HepG2 (cell line): ENCODE results near the gene IYD. TPM values are rescaled to one million over a fixed set of nuclear protein-coding genes. Genes with fewer than 3 reads are reported as not detected.

ENCODE experiments used
- ATF2 ChIP-seq: sonication (generic); formaldehyde crosslinking; IDR thresholded peaks from 2 replicates; pipeline ENCODE4 v1.4.0; 2020; ENCODE audit warnings: missing genetic modification reagents
- BHLHE40 ChIP-seq: IDR thresholded peaks from 2 replicates; pipeline ENCODE4 v1.6.1; 2011; ENCODE audit warnings: low read length, improper control_type of control experiment
- CENPT ChIP-seq: sonication (generic); formaldehyde crosslinking; IDR thresholded peaks from 2 replicates; pipeline ENCODE4 v1.8.0; 2022; ENCODE audit warnings: low read depth, mild to moderate bottlenecking, moderate library complexity, missing genetic modification reagents
- DMAP1 ChIP-seq: IDR thresholded peaks from 2 replicates; pipeline ENCODE4 v1.6.1; 2016
- GATA4 ChIP-seq: sonication (generic); IDR thresholded peaks from 2 replicates; pipeline ENCODE4 v1.6.1; 2016; ENCODE audit warnings: antibody characterized with exemption, low read depth, borderline replicate concordance
- HNF4A ChIP-seq: sonication (generic); formaldehyde crosslinking; IDR thresholded peaks from 2 replicates; pipeline ENCODE4 v1.4.0; 2020; ENCODE audit warnings: missing genetic modification reagents
- HOXA9 ChIP-seq: sonication (generic); formaldehyde crosslinking; IDR thresholded peaks from 2 replicates; pipeline ENCODE4 v1.8.1; 2022; ENCODE audit warnings: missing genetic modification reagents, mild to moderate bottlenecking, moderate library complexity, borderline replicate concordance
- KAT8 ChIP-seq: IDR thresholded peaks from 2 replicates; pipeline ENCODE4 v1.6.1; 2016; ENCODE audit warnings: missing genetic modification reagents, missing compliant biosample characterization
- KLF6 ChIP-seq: IDR thresholded peaks from 2 replicates; pipeline ENCODE4 v1.8.0; 2016; ENCODE audit warnings: missing biosample characterization, missing genetic modification reagents
- MED1 ChIP-seq: sonication (generic); formaldehyde crosslinking; IDR thresholded peaks from 2 replicates; pipeline ENCODE4 v1.4.0; 2020; ENCODE audit warnings: missing genetic modification reagents
- MIER3 ChIP-seq: IDR thresholded peaks from 2 replicates; pipeline ENCODE4 v1.6.1; 2016; ENCODE audit warnings: missing compliant biosample characterization, borderline replicate concordance
- MLXIP ChIP-seq: sonication (generic); formaldehyde crosslinking; IDR thresholded peaks from 2 replicates; pipeline ENCODE4 v1.9.0; 2021; ENCODE audit warnings: missing genetic modification reagents, borderline replicate concordance
- NFKBIZ ChIP-seq: IDR thresholded peaks from 2 replicates; pipeline ENCODE4 v1.6.1; 2018; ENCODE audit warnings: missing genetic modification reagents, missing compliant biosample characterization
- RNF2 ChIP-seq: fragments of 450-650 bp; conservative IDR thresholded peaks from 2 replicates; pipeline ENCODE4 v1.6.1; 2016; ENCODE audit warnings: low read depth
- SNAPC2 ChIP-seq: sonication (generic); formaldehyde crosslinking; IDR thresholded peaks from 2 replicates; pipeline ENCODE4 v1.8.1; 2022; ENCODE audit warnings: mild to moderate bottlenecking, missing genetic modification reagents
- SPEN ChIP-seq: sonication (generic); formaldehyde crosslinking; IDR thresholded peaks from 2 replicates; pipeline ENCODE4 v1.5.1; 2020; ENCODE audit warnings: low read depth, mild to moderate bottlenecking, missing genetic modification reagents
- XBP1 ChIP-seq: sonication (generic); formaldehyde crosslinking; IDR thresholded peaks from 2 replicates; pipeline ENCODE4 v1.5.0; 2020; ENCODE audit warnings: missing genetic modification reagents
- YY1 ChIP-seq: IDR thresholded peaks from 2 replicates; pipeline ENCODE4 v1.6.1; 2011; ENCODE audit warnings: low read length, low read depth, moderate library complexity, mild to moderate bottlenecking; ENCODE audit not compliant: insufficient read depth, insufficient replicate concordance
- ZNF317 ChIP-seq: sonication (generic); formaldehyde crosslinking; IDR thresholded peaks from 2 replicates; pipeline ENCODE4 v1.5.0; 2020; ENCODE audit warnings: mild to moderate bottlenecking, missing genetic modification reagents
- ZNF572 ChIP-seq: sonication (generic); formaldehyde crosslinking; IDR thresholded peaks from 2 replicates; pipeline ENCODE4 v1.5.1; 2020; ENCODE audit warnings: mild to moderate bottlenecking, missing genetic modification reagents
- ZNF672 ChIP-seq: sonication (generic); formaldehyde crosslinking; IDR thresholded peaks from 2 replicates; pipeline ENCODE4 v1.8.1; 2022; ENCODE audit warnings: missing genetic modification reagents
- polyA plus RNA-seq, 8 experiments: library from polyadenylated mRNA; depleted of rRNA in 3 of 8; stranded (reverse) in 7 of 8; unstranded in 1 of 8; fragments of >200 nt; fragmentation: Illumina TruSeq in 4 of 8; extraction: Trizol in 4 of 8; gene quantifications; 2 replicates each; pipeline versions ENCODE4 v1.2.1 to v1.2.3, GENCODE V29; 2011 to 2016; ENCODE audit warnings: low read depth in 4 of 8, missing spikeins in 1 of 8, mixed read lengths in 1 of 8; ENCODE audit not compliant: insufficient read depth in 1 of 8
- total RNA-seq, 5 experiments: library from RNA; depleted of rRNA; stranded (reverse); fragments of >200 nt; fragmentation: Illumina TruSeq; extraction: Trizol; gene quantifications; 2 replicates each; pipeline ENCODE4 v1.2.3, GENCODE V29; 2016; ENCODE audit warnings: low read depth in 1 of 5
- TF ChIP-seq, protein P1 (sequence below): sonication (generic); formaldehyde crosslinking; IDR thresholded peaks from 2 replicates; pipeline ENCODE4 v1.4.0; 2020; ENCODE audit warnings: missing genetic modification reagents, borderline replicate concordance
- TF ChIP-seq, protein P2 (sequence below): IDR thresholded peaks from 2 replicates; pipeline ENCODE4 v1.6.1; 2016; ENCODE audit warnings: mild to moderate bottlenecking, missing biosample characterization, missing genetic modification reagents
- TF ChIP-seq, protein P3 (sequence below): sonication (generic); formaldehyde crosslinking; IDR thresholded peaks from 2 replicates; pipeline ENCODE4 v1.5.0; 2020; ENCODE audit warnings: mild to moderate bottlenecking, low read depth, missing genetic modification reagents, borderline replicate concordance

IYD gene
- total and polyA plus RNA-seq, 2 of the 13 experiments (the other 11 are each of a cell fraction or from before 2014, with no cell fraction given), result 0.01 to 0.46 TPM

DNA sequence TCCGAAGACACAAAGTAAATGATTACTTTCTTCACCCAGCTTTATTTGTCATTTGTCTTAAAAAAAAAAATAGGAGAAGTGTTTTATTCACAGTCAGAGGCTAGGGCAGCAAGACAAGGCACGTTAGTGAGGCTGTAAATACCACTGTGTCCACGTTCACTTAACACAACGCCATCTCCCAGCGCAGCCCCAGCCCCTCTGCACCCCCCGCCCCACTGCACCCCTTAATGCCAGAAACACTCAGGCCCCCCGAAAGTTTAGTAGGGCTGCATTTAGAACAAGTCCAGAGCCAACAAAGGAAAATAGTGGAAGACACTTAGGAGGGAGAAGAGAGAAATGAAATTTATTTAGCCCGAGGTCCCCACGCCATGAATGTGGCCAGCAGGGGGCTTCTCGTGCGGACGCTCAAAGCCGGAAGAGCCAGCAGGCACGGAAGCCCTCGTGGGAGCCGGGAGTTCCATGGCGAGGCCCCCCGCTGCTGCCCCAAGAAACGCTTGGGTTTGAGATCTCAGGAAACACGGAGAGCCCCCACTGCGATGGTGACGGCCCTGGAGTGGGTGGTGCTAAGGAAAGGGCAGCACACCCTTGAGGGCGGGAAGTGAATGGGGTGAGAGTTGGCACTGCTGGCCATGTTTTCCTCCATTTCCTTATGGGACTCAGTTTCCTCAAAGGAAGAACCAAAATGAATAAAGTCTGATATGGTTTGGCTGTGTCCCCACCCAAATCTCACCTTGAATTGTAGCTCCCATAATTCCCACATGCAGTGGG is 50.2 kb downstream of the IYD start (continued):
- TF ChIP-seq RNF2, result 0 out of 2 replicates have a peak, but pooled peaks have one; percentile 43
- TF ChIP-seq ZNF672 (CRISPR knock-in tag), result no peak
- no peak for TF ChIP-seq XBP1 (CRISPR knock-in tag)
- TF ChIP-seq HOXA9, result no peak
- no peak for TF ChIP-seq GATA4
- 0 out of 2 replicates have a peak, but pooled peaks have one; percentile 38 for TF ChIP-seq KAT8 (CRISPR knock-in tag)
- no peak for TF ChIP-seq ZNF317 (CRISPR knock-in tag)
- TF ChIP-seq HNF4A (CRISPR knock-in tag), result no peak
- TF ChIP-seq, protein P1, sequence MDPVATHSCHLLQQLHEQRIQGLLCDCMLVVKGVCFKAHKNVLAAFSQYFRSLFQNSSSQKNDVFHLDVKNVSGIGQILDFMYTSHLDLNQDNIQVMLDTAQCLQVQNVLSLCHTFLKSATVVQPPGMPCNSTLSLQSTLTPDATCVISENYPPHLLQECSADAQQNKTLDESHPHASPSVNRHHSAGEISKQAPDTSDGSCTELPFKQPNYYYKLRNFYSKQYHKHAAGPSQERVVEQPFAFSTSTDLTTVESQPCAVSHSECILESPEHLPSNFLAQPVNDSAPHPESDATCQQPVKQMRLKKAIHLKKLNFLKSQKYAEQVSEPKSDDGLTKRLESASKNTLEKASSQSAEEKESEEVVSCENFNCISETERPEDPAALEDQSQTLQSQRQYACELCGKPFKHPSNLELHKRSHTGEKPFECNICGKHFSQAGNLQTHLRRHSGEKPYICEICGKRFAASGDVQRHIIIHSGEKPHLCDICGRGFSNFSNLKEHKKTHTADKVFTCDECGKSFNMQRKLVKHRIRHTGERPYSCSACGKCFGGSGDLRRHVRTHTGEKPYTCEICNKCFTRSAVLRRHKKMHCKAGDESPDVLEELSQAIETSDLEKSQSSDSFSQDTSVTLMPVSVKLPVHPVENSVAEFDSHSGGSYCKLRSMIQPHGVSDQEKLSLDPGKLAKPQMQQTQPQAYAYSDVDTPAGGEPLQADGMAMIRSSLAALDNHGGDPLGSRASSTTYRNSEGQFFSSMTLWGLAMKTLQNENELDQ, result no peak
- TF ChIP-seq SPEN, result no peak
- TF ChIP-seq DMAP1 (CRISPR knock-in tag), result no peak
- TF ChIP-seq, protein P2, sequence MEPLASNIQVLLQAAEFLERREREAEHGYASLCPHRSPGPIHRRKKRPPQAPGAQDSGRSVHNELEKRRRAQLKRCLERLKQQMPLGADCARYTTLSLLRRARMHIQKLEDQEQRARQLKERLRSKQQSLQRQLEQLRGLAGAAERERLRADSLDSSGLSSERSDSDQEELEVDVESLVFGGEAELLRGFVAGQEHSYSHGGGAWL (CRISPR knock-in tag), result 0 out of 2 replicates have a peak, but pooled peaks have one; percentile 24
- TF ChIP-seq ATF2 (CRISPR knock-in tag), result no peak
- TF ChIP-seq, protein P3, sequence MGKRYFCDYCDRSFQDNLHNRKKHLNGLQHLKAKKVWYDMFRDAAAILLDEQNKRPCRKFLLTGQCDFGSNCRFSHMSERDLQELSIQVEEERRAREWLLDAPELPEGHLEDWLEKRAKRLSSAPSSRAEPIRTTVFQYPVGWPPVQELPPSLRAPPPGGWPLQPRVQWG, result no peak
- no peak for TF ChIP-seq ZNF572
- no peak for TF ChIP-seq CENPT (CRISPR knock-in tag)
- TF ChIP-seq NFKBIZ, result 0 out of 2 replicates have a peak, but pooled peaks have one; percentile 43
- TF ChIP-seq YY1, result no peak
- TF ChIP-seq MIER3 (CRISPR knock-in tag), result no peak
- TF ChIP-seq MED1 (CRISPR knock-in tag), result 0 out of 2 replicates have a peak, but pooled peaks have one; percentile 22
- TF ChIP-seq SNAPC2 (CRISPR knock-in tag), result no peak
- no peak for TF ChIP-seq KLF6 (CRISPR knock-in tag)
- no peak for TF ChIP-seq BHLHE40
- TF ChIP-seq MLXIP (CRISPR knock-in tag), result no peak
